LoVo (cell line): ENCODE data around the gene HLA-A.

Source experiments
- DNase-seq: peaks from one replicate; pipeline ENCODE4 v3.0.0-alpha.2; 2016; ENCODE audit warnings: low spot score

Gene HLA-A

GRCh38 chr6:29935273-29935955, 6.9 kb upstream of the HLA-A start:
- no peak for DNase-seq

- no peak for DNase-seq
Measured at GRCh38 chr6:29938746-29939508, 3.4 kb upstream of the HLA-A start.

- DNase-seq = no peak
Measured at GRCh38 chr6:29941016-29941415, 1.3 kb upstream of the HLA-A start.

- DNase-seq = no peak
Measured at GRCh38 chr6:29941471-29941870, 861 bp upstream of the HLA-A start.

- DNase-seq = peak; percentile 13
Measured at GRCh38 chr6:29941916-29942274, 437 bp upstream of the HLA-A start.

- no peak for DNase-seq
Measured at GRCh38 chr6:29943053-29943966, 978 bp downstream of the HLA-A start.

GRCh38 chr6:29945281-29945820, 3.0 kb downstream of the HLA-A start:
- DNase-seq = no peak

GRCh38 chr6:29946223-29947076, 4.1 kb downstream of the HLA-A start:
- no peak for DNase-seq

GRCh38 chr6:29947077-29947980, 5.0 kb downstream of the HLA-A start:
- DNase-seq = no peak

- no peak for DNase-seq
Measured at GRCh38 chr6:29948277-29948676, 5.9 kb downstream of the HLA-A start.

- no peak for DNase-seq
Measured at GRCh38 chr6:29949934-29950333, 7.6 kb downstream of the HLA-A start.

GRCh38 chr6:29951882-29952281, 9.6 kb downstream of the HLA-A start:
- no peak for DNase-seq

- peak; percentile 38 for DNase-seq
Measured at GRCh38 chr6:29953001-29953441, 10.7 kb downstream of the HLA-A start.

- no peak for DNase-seq
Measured at GRCh38 chr6:29953686-29954085, 11.4 kb downstream of the HLA-A start.

GRCh38 chr6:29954272-29954671, 11.9 kb downstream of the HLA-A start:
- no peak for DNase-seq

- no peak for DNase-seq
Measured at GRCh38 chr6:29955783-29956182, 13.5 kb downstream of the HLA-A start.

GRCh38 chr6:29956518-29956917, 14.2 kb downstream of the HLA-A start:
- no peak for DNase-seq

GRCh38 chr6:29958046-29958445, 15.7 kb downstream of the HLA-A start:
- no peak for DNase-seq

- no peak for DNase-seq
Measured at GRCh38 chr6:29958921-29959320, 16.6 kb downstream of the HLA-A start.

- no peak for DNase-seq
Measured at GRCh38 chr6:29959467-29959866, 17.1 kb downstream of the HLA-A start.
